ENCODE data around the gene ZNF296. TPM values are rescaled to one million over a fixed set of nuclear protein-coding genes. Genes with fewer than 3 reads are reported as not detected.

ZNF296 gene
- polyA plus RNA-seq, 1 donor: 0.98 TPM

- peak; percentile 46 for DNase-seq
Measured at GRCh38 chr19:45059258-45059965, 16.9 kb downstream of the ZNF296 start.

GRCh38 chr19:45058622-45059159 lies 17.6 kb downstream of the ZNF296 start:
- no peak for DNase-seq

- DNase-seq: no peak
Measured at GRCh38 chr19:45057444-45057843, 18.8 kb downstream of the ZNF296 start.

GRCh38 chr19:45056831-45057230 lies 19.4 kb downstream of the ZNF296 start:
- no peak for DNase-seq

- DNase-seq: no peak
Measured at GRCh38 chr19:45051929-45052579, 24.2 kb downstream of the ZNF296 start.

GRCh38 chr19:45050036-45050435 lies 26.2 kb downstream of the ZNF296 start:
- no peak for DNase-seq

- no peak for DNase-seq
Measured at GRCh38 chr19:45049073-45049736, 27.1 kb downstream of the ZNF296 start.

- DNase-seq: no peak
Measured at GRCh38 chr19:45047188-45047797, 29.0 kb downstream of the ZNF296 start.

GRCh38 chr19:45046355-45046754 lies 29.9 kb downstream of the ZNF296 start:
- no peak for DNase-seq

- no peak for DNase-seq
Measured at GRCh38 chr19:45045671-45046353, 30.5 kb downstream of the ZNF296 start.

- no peak for DNase-seq
Measured at GRCh38 chr19:45041125-45041524, 35.2 kb downstream of the ZNF296 start.

GRCh38 chr19:45040059-45040771 lies 36.1 kb downstream of the ZNF296 start:
- DNase-seq: no peak

GRCh38 chr19:45038931-45039893 lies 37.1 kb downstream of the ZNF296 start, which contains the start of gene CLASRP:
Gene CLASRP (plus strand): TSS chr19:45039045. CDS start chr19:45040213, 1,168 bp downstream.
- DNase-seq: peak; percentile 90

- no peak for DNase-seq
Measured at GRCh38 chr19:45037393-45038169, 38.7 kb downstream of the ZNF296 start.

- no peak for DNase-seq
Measured at GRCh38 chr19:45035755-45036154, 40.5 kb downstream of the ZNF296 start.

GRCh38 chr19:45032421-45032820 lies 43.9 kb downstream of the ZNF296 start:
- DNase-seq: no peak

GRCh38 chr19:45030825-45031224 lies 45.5 kb downstream of the ZNF296 start:
- no peak for DNase-seq

GRCh38 chr19:45027371-45027770 lies 48.9 kb downstream of the ZNF296 start:
- no peak for DNase-seq

GRCh38 chr19:45025264-45025663 lies 51.0 kb downstream of the ZNF296 start:
- no peak for DNase-seq

Measured in left kidney (tissue), 2 donors.